Measurements from ENCODE around the gene UBE2E2.

GRCh38 chr3:23172059-23172458 lies 31.1 kb upstream of the UBE2E2 start:
- TF ChIP-seq CTCF (conservative IDR thresholded peaks at IDR 0.05; ENCODE audit: low read length) (no peak), EZH2phosphoT487 (IDR thresholded peaks at IDR 0.05; ENCODE audit: borderline replicate concordance) (no peak)
